HCT116 (cell line): ENCODE data around the gene SMARCA2.

ENCODE experiments used
- CBX3 ChIP-seq: IDR thresholded peaks from 2 replicates; pipeline ENCODE4 v1.6.1; 2012; ENCODE audit warnings: low read depth
- CTCF ChIP-seq, 3 experiments: fragments of 200-600 bp in 1 of 3; sonication (generic) in 1 of 3; IDR thresholded peaks in 2 of 3; conservative IDR thresholded peaks in 1 of 3; 2 replicates each; pipeline ENCODE4 v1.5.1; 2012 to 2017; ENCODE audit warnings: low read depth in 2 of 3, low read length in 2 of 3, antibody characterized with exemption in 1 of 3, borderline replicate concordance in 1 of 3, control low read depth in 1 of 3, mild to moderate bottlenecking in 1 of 3, mixed read lengths in 1 of 3, mixed run types in 1 of 3, moderate library complexity in 1 of 3; ENCODE audit not compliant: insufficient read depth in 1 of 3
- EZH2 ChIP-seq: fragments of 200-600 bp; sonication (generic); IDR thresholded peaks from 2 replicates; pipeline ENCODE4 v1.6.1; 2017; ENCODE audit warnings: antibody characterized with exemption, mixed run types
- EZH2phosphoT487 ChIP-seq: fragments of 200-600 bp; IDR thresholded peaks from 2 replicates; pipeline ENCODE4 v1.6.1; 2018; ENCODE audit warnings: antibody characterized with exemption, borderline replicate concordance
- JUND ChIP-seq: IDR thresholded peaks from 2 replicates; pipeline ENCODE4 v1.6.1; 2012
- POLR2A ChIP-seq: IDR thresholded peaks from 2 replicates; pipeline ENCODE4 v1.7.0; 2011; ENCODE audit warnings: borderline replicate concordance; ENCODE audit not compliant: insufficient read depth, insufficient read length; ENCODE audit errors: extremely low read depth
- POLR2AphosphoS5 ChIP-seq: IDR thresholded peaks from 2 replicates; pipeline ENCODE4 v1.6.1; 2011; ENCODE audit warnings: mild to moderate bottlenecking, low read depth, low read length, moderate library complexity
- RAD21 ChIP-seq: IDR thresholded peaks from 2 replicates; pipeline ENCODE4 v1.6.1; 2012; ENCODE audit warnings: low read depth, mild to moderate bottlenecking
- YY1 ChIP-seq: IDR thresholded peaks from 2 replicates; pipeline ENCODE4 v1.6.1; 2011; ENCODE audit warnings: low read length, low read depth, moderate library complexity, mild to moderate bottlenecking; ENCODE audit not compliant: insufficient replicate concordance; ENCODE audit errors: extremely low read depth
- ZBTB33 ChIP-seq: IDR thresholded peaks from 2 replicates; pipeline ENCODE4 v1.6.1; 2011; ENCODE audit warnings: mild to moderate bottlenecking, low read length, moderate library complexity; ENCODE audit not compliant: insufficient replicate concordance; ENCODE audit errors: extremely low read depth
- ZNF274 ChIP-seq: fragments of 200-500 bp; sonication (Bioruptor generic); IDR thresholded peaks from 2 replicates; pipeline ENCODE4 v1.6.1; 2014; ENCODE audit warnings: mild to moderate bottlenecking, low read depth, low read length, inconsistent platforms
- TF ChIP-seq, protein P1 (sequence below): IDR thresholded peaks from 2 replicates; pipeline ENCODE4 v1.6.1; 2012; ENCODE audit warnings: low read depth

DNA sequence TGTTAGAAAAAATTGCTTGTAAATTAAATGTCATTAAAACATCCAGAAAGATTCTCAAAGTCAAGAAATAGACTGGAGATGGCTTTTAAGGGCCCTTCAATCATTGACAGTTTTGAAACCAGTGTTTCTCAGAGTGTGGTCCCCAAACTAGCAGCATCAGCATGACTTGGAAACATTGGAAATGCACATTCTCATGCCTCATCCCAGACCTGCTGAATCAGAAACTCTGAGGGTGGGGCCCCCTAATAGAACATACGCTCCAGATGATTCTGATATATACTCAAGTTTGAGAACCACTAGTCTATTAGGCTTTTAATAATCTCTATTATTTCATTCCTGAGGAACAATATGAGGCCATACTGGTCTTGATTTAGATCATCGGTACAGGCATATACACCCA lies 181.6 kb downstream of the SMARCA2 start:
- no peak for TF ChIP-seq CTCF (IDR thresholded peaks at IDR 0.05 in 2 of 3, conservative IDR thresholded peaks at IDR 0.05 in 1 of 3; ENCODE audit: borderline replicate concordance in 1 of 3, insufficient read depth in 1 of 3, low read depth in 2 of 3, low read length in 2 of 3)
- TF ChIP-seq YY1: no peak
- no peak for TF ChIP-seq EZH2
- no peak for TF ChIP-seq POLR2AphosphoS5
- no peak for TF ChIP-seq EZH2phosphoT487
- no peak for TF ChIP-seq ZNF274
- TF ChIP-seq ZBTB33: no peak
- TF ChIP-seq RAD21: no peak
- TF ChIP-seq JUND: no peak
- no peak for TF ChIP-seq POLR2A
- TF ChIP-seq CBX3: no peak
- TF ChIP-seq, protein P1, sequence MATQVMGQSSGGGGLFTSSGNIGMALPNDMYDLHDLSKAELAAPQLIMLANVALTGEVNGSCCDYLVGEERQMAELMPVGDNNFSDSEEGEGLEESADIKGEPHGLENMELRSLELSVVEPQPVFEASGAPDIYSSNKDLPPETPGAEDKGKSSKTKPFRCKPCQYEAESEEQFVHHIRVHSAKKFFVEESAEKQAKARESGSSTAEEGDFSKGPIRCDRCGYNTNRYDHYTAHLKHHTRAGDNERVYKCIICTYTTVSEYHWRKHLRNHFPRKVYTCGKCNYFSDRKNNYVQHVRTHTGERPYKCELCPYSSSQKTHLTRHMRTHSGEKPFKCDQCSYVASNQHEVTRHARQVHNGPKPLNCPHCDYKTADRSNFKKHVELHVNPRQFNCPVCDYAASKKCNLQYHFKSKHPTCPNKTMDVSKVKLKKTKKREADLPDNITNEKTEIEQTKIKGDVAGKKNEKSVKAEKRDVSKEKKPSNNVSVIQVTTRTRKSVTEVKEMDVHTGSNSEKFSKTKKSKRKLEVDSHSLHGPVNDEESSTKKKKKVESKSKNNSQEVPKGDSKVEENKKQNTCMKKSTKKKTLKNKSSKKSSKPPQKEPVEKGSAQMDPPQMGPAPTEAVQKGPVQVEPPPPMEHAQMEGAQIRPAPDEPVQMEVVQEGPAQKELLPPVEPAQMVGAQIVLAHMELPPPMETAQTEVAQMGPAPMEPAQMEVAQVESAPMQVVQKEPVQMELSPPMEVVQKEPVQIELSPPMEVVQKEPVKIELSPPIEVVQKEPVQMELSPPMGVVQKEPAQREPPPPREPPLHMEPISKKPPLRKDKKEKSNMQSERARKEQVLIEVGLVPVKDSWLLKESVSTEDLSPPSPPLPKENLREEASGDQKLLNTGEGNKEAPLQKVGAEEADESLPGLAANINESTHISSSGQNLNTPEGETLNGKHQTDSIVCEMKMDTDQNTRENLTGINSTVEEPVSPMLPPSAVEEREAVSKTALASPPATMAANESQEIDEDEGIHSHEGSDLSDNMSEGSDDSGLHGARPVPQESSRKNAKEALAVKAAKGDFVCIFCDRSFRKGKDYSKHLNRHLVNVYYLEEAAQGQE: no peak
